ENCODE measurements around the gene CRTAC1. TPM values are rescaled to one million over a fixed set of nuclear protein-coding genes. Genes with fewer than 3 reads are reported as not detected.

The CRTAC1 gene
- total and polyA plus RNA-seq, 9 of the 15 experiments (the other 6 are each of a cell fraction or from before 2014, with no cell fraction given) = not detected

GRCh38 chr10:97961945-97962344, 68.5 kb downstream of the CRTAC1 start:
- WGBS (ENCODE audit: insufficient coverage, low coverage, missing lambda C conversion rate) = 0% methylated on average over 7 of the region's 7 CpGs
- ATAC-seq = no peak
- H3K9ac ChIP-seq (ENCODE audit: insufficient read depth in 1 of 2, low read depth in 2 of 2, low read length in 2 of 2) = no peak overlapping the region
- H3K4me1 ChIP-seq (replicated peaks in 1 of 2; ENCODE audit: control insufficient read depth in 2 of 2, insufficient read depth in 2 of 2, low read length in 2 of 2) = no peaks in the 10 kb centered on the region
- no TSS peak for BruUV-seq (replicated peaks)
- H3K27ac ChIP-seq (ENCODE audit: extremely low read depth, low read depth, low read length) = no peak overlapping the region
- H3K27me3 ChIP-seq (ENCODE audit: control insufficient read depth in 2 of 2, insufficient read depth in 2 of 2, low read length in 2 of 2) = peaks cover 3 to 30% of the 10 kb centered on the region in 2 experiments; a peak in 4 of 5 replicates
- H3K4me2 ChIP-seq (ENCODE audit: insufficient read depth, low read length) = no peak overlapping the region
- no peak overlapping the region for H3K4me3 ChIP-seq
- H4K20me1 ChIP-seq (replicated peaks; ENCODE audit: control insufficient read depth, insufficient read depth, low read length) = no peaks in the 10 kb centered on the region
- FAIRE-seq = no peak
- no peak for DNase-seq (ENCODE audit: extremely low read depth in 1 of 4, low spot score in 3 of 4)
- intact Hi-C loops (cut with micrococcal nuclease) (no loop called here), in situ Hi-C loops (cut with MboI) (no loop called here)
- ChIA-PET POLR2A (interaction anchor here (1.2 kb wide), 1 partner anchor 17 kb away, joined by 5 read pairs; no protein-coding TSS in a partner anchor), CTCF (ENCODE audit: low intra/inter-chr PET ratio) (no interaction called here)
- no peaks in the 10 kb centered on the region for H3K79me2 ChIP-seq (ENCODE audit: control insufficient read depth, insufficient read depth, low read length)
- TF ChIP-seq CAMTA2 (CRISPR knock-in tag; conservative IDR thresholded peaks at IDR 0.05) = no peak
- H2AFZ ChIP-seq (ENCODE audit: low read depth, low read length) = no peak overlapping the region
- no peaks in the 10 kb centered on the region for H3K36me3 ChIP-seq (ENCODE audit: control insufficient read depth, insufficient read depth, low read length)
- no peaks in the 10 kb centered on the region for H3K9me1 ChIP-seq (ENCODE audit: control insufficient read depth, insufficient read depth, low read length)
- no peaks in the 10 kb centered on the region for H3K9me3 ChIP-seq (replicated peaks; ENCODE audit: control insufficient read depth, insufficient read depth, low read depth, low read length)

- no TSS peak for BruUV-seq (replicated peaks)
- WGBS (ENCODE audit: insufficient coverage, low coverage, missing lambda C conversion rate) = 0% methylated on average over 4 of the region's 4 CpGs
- ChIA-PET CTCF (ENCODE audit: low intra/inter-chr PET ratio) (no interaction called here), POLR2A (no interaction called here)
- no peaks in the 10 kb centered on the region for H3K36me3 ChIP-seq (ENCODE audit: control insufficient read depth, insufficient read depth, low read length)
- H3K9me3 ChIP-seq (replicated peaks; ENCODE audit: control insufficient read depth, insufficient read depth, low read depth, low read length) = no peaks in the 10 kb centered on the region
- TF ChIP-seq SMARCB1 (IDR thresholded peaks at IDR 0.05; ENCODE audit: insufficient read length, low read depth) (no peak), MAFF (IDR thresholded peaks at IDR 0.05; ENCODE audit: low read length) (no peak), CBFA2T3 (IDR thresholded peaks at IDR 0.05) (no peak), EHMT2 (IDR thresholded peaks at IDR 0.05) (0 out of 2 replicates have a peak, but pooled peaks have one; percentile 30)
- TF ChIP-seq, protein P1, sequence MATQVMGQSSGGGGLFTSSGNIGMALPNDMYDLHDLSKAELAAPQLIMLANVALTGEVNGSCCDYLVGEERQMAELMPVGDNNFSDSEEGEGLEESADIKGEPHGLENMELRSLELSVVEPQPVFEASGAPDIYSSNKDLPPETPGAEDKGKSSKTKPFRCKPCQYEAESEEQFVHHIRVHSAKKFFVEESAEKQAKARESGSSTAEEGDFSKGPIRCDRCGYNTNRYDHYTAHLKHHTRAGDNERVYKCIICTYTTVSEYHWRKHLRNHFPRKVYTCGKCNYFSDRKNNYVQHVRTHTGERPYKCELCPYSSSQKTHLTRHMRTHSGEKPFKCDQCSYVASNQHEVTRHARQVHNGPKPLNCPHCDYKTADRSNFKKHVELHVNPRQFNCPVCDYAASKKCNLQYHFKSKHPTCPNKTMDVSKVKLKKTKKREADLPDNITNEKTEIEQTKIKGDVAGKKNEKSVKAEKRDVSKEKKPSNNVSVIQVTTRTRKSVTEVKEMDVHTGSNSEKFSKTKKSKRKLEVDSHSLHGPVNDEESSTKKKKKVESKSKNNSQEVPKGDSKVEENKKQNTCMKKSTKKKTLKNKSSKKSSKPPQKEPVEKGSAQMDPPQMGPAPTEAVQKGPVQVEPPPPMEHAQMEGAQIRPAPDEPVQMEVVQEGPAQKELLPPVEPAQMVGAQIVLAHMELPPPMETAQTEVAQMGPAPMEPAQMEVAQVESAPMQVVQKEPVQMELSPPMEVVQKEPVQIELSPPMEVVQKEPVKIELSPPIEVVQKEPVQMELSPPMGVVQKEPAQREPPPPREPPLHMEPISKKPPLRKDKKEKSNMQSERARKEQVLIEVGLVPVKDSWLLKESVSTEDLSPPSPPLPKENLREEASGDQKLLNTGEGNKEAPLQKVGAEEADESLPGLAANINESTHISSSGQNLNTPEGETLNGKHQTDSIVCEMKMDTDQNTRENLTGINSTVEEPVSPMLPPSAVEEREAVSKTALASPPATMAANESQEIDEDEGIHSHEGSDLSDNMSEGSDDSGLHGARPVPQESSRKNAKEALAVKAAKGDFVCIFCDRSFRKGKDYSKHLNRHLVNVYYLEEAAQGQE (IDR thresholded peaks at IDR 0.05; ENCODE audit: borderline replicate concordance) = peak; percentile 86
- TF ChIP-seq, protein P1 (CRISPR knock-in tag; IDR thresholded peaks at IDR 0.05; ENCODE audit: low read depth) = no peak
- FAIRE-seq (no peak), DNase-seq (ENCODE audit: extremely low read depth in 1 of 4, low spot score in 3 of 4) (no peak), ATAC-seq (no peak)
- H2AFZ ChIP-seq (ENCODE audit: low read depth, low read length) = no peak overlapping the region
- intact Hi-C loops (cut with micrococcal nuclease) = no loop called here
- in situ Hi-C loops (cut with MboI) = no loop called here
- no peaks in the 10 kb centered on the region for H3K4me1 ChIP-seq (replicated peaks in 1 of 2; ENCODE audit: control insufficient read depth in 2 of 2, insufficient read depth in 2 of 2, low read length in 2 of 2)
- H3K79me2 ChIP-seq (ENCODE audit: control insufficient read depth, insufficient read depth, low read length) = no peaks in the 10 kb centered on the region
- H3K27ac ChIP-seq (ENCODE audit: extremely low read depth, low read depth, low read length) = no peak overlapping the region
- no peak overlapping the region for H3K9ac ChIP-seq (ENCODE audit: insufficient read depth in 1 of 2, low read depth in 2 of 2, low read length in 2 of 2)
- no peak overlapping the region for H3K4me2 ChIP-seq (ENCODE audit: insufficient read depth, low read length)
- no peaks in the 10 kb centered on the region for H3K9me1 ChIP-seq (ENCODE audit: control insufficient read depth, insufficient read depth, low read length)
- H3K27me3 ChIP-seq (ENCODE audit: control insufficient read depth in 2 of 2, insufficient read depth in 2 of 2, low read length in 2 of 2) = peaks cover 3 to 22% of the 10 kb centered on the region in 2 experiments; a peak in 4 of 5 replicates
- no peaks in the 10 kb centered on the region for H4K20me1 ChIP-seq (replicated peaks; ENCODE audit: control insufficient read depth, insufficient read depth, low read length)
- H3K4me3 ChIP-seq = no peak overlapping the region
Observed at GRCh38 chr10:97960269-97961056, 70.0 kb downstream of the CRTAC1 start.
